AG10803 (cell line): Measurements from ENCODE around the gene SELENOV.
A peak's percentile ranks its signal among the peaks of the same experiment; 100 is the strongest.

Experiments
- DNase-seq: peaks from one replicate; pipeline ENCODE4 v3.0.0; 2010; ENCODE audit warnings: low read depth
- H3K4me3 ChIP-seq: 2 replicates; pipeline ENCODE4 v1.5.1; 2011; ENCODE audit warnings: mild to moderate bottlenecking, low read length, control low read depth
- TF ChIP-seq, protein P1 (sequence below): conservative IDR thresholded peaks from 2 replicates; pipeline ENCODE4 v1.5.1; 2011; ENCODE audit warnings: mild to moderate bottlenecking, low read length, control low read depth, inconsistent platforms

The SELENOV gene

DNA sequence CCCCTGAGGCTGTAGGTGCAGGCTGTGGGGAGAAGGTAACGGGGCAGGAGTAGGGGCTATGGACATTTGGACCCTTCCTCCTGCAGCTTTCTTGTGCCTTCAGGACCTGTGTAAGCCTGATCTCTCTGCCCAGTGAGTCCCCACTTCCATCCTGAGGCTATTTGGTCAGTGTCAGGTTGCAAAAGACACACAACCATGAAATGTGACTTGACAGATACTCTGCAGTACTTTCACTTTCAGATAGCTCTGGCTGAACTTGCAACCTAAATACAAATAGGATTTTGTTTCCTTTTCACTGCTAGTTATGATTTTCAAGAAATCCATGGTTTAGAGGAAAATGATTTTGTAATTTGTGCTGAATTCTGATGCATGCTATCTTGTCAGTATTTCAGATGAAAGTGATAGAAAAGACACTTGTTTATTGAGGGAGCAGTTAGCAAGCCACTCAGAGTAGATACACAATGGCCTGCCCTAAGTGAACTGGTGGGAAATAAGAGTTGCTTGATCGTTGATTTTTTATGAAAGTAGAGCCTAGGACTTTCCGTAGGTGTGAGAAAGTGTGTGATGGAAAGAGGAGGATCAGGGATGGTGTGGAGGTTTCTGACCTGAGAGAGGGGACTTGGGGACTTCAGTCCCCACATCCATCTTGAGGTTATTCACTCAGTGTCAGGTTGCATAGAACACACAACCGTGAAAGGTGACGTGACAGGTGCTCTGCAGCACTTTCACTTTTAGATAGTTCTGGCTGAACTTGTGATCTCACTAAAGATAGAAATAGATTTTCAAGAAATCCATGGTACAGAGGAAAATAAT, 43.1 kb downstream of the SELENOV start:
- TF ChIP-seq, protein P1, sequence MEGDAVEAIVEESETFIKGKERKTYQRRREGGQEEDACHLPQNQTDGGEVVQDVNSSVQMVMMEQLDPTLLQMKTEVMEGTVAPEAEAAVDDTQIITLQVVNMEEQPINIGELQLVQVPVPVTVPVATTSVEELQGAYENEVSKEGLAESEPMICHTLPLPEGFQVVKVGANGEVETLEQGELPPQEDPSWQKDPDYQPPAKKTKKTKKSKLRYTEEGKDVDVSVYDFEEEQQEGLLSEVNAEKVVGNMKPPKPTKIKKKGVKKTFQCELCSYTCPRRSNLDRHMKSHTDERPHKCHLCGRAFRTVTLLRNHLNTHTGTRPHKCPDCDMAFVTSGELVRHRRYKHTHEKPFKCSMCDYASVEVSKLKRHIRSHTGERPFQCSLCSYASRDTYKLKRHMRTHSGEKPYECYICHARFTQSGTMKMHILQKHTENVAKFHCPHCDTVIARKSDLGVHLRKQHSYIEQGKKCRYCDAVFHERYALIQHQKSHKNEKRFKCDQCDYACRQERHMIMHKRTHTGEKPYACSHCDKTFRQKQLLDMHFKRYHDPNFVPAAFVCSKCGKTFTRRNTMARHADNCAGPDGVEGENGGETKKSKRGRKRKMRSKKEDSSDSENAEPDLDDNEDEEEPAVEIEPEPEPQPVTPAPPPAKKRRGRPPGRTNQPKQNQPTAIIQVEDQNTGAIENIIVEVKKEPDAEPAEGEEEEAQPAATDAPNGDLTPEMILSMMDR, result no peak
- no peak overlapping the region for H3K4me3 ChIP-seq
- DNase-seq, result no peak

DNA sequence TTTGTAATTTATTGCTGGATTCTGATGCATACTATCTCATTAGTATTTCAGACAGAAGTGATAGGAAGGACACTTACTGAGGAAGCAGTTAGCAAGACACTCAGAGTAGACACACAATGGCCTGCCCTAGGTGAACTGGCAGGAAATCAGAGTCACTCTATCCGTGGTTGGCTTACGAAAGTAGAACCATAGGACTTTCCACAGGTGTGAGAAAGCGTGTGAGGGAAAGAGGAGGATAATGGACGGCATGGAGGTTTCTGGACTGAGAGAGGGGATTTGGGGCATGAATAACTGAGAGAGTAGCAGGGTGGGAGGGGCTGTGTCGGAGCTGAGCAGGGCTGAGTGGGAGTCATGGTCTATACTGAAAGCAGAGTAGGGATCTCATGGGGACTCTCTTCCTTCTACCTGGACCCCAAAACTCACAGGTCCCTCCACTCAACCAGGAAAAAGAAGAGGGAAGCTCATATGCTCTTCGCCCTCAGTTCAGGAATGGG, 43.7 kb downstream of the SELENOV start:
- no peak for DNase-seq
- TF ChIP-seq, protein P1, result no peak
- H3K4me3 ChIP-seq, result no peak overlapping the region

DNA sequence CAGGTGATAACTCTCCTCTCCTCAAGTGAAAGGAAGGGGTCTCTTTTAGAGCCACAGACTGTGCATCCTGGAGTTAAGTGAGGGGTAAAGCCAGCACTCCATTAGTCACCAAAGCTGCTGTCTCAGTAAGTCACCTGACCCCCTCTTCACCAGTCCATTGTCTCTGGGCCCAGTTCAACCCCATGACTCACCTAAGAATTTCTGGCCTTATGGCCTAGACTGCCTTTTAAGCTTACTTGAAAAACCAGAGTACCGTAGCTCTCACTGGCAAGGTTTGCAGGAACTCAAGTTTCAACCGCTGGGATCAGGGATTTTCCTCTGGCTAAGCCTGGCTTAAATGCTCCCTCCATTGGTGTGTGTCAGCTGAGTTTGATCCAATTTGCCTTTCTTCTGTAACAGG, 48.5 kb downstream of the SELENOV start:
- TF ChIP-seq, protein P1, result no peak
- no peak overlapping the region for H3K4me3 ChIP-seq
- DNase-seq, result no peak

DNA sequence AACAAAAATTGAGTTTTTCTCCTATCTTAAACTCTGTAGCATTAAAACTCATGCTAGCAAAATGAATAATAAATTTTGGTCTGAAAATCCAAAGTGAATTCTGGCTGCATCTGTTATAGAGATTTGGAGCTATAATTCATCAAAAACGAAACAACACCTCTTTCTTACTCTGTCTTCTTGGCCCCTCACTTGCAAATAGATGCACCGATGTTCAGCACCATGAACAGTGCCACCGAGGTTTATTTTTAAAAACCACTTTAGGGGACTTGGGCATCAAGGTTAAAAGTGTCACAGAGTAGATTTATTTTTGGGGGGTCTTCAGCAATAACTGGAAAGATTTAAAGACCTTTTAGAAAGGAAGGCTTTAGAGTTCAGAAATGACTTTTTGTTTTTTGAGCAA, 51.1 kb downstream of the SELENOV start:
- TF ChIP-seq, protein P1, result no peak
- no peak for DNase-seq
- H3K4me3 ChIP-seq, result no peak overlapping the region

DNA sequence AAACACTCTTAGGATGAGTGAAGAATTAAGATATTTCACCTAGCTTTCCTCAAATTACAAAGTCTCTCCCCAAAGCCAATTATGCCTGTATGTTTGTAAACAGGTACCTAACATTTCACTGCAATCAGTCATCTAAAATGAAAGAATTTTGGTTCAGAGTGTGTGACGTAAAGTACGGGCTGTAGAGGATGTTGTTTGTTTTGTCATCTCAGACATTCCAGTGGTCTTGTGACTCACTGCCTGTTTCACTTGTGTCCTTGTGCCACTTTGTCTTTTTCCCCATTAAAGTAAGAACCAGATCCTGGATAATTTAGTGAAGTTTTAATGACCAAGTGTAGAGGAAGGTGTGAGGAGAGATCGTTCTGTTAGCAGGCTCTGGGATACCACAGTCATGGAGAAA, 53.7 kb downstream of the SELENOV start:
- TF ChIP-seq, protein P1, result no peak
- peak; percentile 9 for DNase-seq

More for the DNA sequence above, 53.7 kb downstream of the SELENOV start:
- no peak overlapping the region for H3K4me3 ChIP-seq
